Embryonic facial prominence (tissue), 1 donor: ENCODE measurements around the gene NR2E1.
A peak's percentile ranks its signal among the peaks of the same experiment; 100 is the strongest.

Experiments
- DNase-seq: peaks from one replicate; pipeline ENCODE4 v3.0.0-alpha.2; 2016; ENCODE audit errors: extremely low spot score

Gene NR2E1

DNA sequence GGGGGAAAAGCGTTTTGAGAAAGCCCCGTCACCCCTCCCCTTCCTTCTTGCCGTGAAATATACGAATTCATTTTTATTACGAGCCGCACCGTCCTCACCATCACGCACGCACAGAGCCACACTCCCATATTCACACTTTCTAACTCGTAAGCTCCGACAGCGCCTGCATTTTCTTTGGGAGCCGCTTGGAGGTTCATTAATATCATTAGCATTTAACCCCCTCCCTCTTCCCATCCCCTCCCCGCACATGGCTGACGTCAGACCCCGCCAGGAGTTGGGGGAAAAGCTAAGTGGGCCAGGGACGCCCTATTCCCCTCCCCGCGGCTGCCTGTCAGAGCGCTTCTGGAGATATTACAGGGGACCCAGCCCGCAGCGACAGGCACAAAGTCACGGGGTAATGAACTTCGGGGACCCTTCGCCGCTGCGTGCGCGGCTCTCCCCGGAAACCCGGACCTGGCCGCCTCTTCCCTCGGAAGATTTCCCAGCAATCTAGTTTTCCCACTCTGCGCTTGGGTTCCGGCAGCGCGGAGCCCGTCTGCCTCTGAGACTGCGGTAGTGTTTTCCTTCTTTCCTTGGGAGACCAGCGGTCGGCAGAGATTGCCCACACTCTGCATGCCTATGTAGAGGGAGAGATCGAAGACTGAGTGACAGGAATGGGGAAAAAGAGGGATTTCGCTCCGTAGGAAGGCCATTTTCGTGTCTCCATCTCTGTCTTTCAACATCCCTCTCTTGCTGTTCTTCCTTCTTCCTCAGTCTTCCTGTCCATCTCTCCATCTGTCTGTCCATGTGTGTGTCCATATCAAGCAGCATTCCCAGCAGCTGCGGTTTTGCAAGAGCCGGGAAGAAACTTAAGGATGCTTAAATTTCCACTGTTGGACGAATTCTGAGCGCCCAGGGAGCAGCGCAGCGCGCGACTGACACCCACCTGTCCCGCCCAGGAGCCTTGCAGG is at the start of gene NR2E1:
TSS of gene NR2E1 (plus strand) at position 309 of the 950 bp plus-strand sequence. CDS start 744 bp downstream, outside the sequence.
- DNase-seq, result no peak

DNA sequence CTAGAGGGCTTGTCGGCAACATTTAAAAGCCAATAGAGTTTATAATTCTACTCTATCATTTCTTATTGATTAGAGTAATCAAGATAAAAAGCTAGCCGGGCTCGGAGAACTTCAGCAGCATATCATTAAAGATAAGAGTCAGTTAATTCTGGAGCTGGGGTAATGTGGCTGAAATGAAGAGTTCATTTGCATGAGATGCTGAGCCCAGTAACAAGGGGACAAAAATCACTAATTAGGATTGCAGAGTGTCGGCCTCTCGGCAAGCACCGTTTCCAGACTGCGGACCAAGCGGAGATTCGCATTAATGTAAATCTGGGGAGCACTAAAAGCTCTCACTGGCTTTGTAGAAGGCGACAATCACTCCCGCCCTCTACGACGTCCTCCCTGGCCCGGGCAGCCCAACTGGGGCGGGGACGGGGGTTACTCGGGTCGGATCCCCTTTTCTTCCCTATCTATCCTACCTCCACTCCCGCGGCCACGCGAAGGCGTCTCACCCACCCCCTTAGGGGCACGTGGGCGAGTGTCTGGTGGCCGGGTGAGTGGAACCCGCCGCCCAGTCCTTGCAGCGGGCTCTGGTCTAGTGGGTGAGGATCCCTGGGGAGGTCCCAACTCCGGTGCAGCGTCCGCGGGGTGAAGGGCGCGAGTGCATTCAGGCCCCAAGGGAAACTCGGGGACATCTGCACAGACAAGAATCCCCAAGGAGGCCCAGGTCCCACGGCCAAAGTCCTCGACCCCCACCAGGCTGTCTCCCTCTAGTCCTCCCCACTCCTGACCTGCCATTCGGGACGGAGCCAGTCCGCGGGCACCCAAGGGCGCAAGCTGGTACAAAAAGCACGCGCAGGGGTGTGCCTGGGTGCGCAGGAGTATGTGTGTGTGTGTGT is 49.0 kb upstream of the NR2E1 start:
- DNase-seq, result no peak

DNA sequence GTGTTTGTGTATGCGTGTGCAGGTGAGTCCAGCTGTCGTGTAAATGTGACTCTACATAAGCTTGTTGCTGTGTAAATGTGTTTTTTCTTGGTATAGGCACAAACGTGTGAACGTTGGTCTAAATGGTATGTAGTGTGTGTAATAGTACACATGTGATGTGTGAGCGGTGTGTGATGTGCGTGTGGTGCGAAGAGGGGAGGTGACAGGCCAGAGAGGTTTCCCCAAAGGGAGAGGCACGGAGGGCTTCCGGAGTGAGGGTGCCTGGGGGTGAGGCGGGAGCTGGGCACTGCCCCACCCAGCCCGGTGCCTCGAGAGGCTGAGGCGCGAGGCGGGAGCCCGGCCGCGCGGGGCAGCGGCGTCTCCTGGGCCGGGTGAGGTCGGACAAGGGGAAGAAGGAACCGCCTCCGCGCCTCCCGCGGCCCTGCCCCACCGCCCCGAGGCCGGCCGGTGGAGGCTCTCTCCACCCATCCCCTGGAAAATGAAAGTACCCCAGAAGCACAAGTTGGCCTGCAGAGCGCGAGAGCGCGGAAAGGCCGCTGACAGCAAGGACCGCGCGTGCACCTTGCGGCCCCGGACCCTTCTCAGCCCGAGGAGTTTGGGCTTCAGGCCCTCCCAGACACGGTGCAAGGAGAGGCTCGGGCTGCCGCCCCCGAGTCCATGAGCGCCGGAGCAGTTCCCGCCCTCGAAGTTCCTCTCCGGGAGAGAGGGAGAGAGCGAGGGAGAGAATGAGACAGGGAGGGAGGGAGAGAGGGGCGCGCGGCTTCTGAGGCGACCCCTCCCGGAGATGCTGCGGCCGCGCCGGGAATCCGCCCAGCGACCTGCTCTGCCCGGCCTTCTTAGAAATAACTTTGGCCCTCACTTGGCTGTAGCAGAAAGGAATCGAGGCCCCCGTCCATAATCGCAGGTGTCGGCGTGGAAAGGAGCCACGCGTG is 48.1 kb upstream of the NR2E1 start:
- DNase-seq, result no peak

DNA sequence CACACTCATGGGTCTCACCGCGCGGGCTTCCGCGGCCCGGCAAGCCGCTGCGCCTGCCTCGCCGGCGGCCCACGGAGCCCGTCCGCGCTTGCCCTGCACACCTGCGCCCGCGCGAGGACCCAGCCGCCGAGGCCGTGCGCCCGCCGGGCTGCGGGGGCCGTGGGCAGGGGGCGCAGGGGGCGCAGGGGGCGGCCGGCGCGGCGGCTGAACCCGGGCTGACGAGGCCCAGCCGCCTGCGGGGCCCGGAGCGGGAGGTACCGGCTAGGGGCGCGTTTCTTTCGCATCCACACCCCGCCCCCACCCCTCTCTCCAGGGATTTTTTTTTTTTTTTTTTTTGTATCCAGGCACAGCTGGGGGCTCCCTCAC is 47.5 kb upstream of the NR2E1 start:
- no peak for DNase-seq

DNA sequence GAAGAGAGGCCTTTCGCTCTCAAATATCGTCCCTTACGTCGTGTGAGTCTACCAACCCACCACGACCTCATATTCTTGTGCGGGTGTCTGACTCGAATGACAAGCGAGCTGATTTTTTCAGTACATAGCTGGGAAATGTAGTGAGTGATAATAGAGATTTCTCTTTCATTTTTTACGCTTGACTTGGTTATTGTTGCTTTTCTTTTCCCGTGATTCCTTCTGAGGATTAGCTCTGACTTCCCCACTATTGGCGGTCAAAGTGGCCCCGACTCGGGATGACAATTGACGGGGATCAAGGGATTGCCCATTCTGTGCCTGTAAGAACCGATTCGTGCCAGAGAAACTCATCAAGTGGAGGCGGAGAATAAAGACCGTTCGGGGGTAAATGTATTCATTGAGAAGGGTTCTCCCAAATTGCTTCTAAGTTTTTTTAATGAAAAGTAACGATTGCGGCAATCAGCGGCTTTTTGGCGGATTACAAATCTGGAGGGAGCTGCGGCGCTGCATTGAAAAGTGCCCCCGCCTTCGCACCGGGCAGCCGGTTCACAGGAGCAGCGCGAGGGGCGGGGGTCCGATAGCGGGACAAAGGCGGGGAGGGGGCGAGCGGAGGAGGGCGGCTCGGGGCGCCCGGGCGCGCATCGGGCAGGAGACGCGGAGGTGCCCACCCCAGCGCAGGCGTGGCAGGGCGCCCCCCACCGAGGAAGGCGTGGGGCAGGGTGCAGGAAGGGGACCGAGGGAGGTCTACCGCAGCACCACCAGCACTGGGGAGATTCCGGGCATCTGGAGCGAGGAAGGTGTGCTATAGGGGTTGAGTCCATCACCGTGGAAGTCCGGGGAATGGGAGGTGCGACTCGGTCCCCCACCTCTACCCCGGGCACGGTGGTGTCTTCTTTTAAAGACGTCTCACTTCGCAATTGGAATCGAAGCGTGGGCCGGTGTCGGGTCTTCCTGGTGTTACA is 46.7 kb upstream of the NR2E1 start:
- DNase-seq, result no peak

DNA sequence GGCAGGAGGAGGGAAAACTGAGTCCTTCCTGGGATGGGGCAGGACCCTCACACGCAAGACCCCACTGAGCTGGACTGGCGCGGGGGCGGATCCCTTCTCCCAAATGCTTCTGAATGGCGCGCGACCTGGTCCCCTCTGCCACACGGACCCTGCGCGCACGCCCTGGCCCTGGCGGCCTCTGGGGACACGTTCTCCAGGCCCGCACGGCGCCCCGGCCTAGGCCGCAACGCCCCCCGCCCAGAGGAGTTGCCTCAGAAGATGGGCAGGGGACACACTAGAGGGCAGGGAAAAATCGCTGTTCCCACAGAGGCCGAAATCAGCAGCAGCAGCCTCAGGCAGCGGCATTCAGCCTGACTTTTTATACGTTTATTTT is 46.1 kb upstream of the NR2E1 start:
- DNase-seq, result no peak

DNA sequence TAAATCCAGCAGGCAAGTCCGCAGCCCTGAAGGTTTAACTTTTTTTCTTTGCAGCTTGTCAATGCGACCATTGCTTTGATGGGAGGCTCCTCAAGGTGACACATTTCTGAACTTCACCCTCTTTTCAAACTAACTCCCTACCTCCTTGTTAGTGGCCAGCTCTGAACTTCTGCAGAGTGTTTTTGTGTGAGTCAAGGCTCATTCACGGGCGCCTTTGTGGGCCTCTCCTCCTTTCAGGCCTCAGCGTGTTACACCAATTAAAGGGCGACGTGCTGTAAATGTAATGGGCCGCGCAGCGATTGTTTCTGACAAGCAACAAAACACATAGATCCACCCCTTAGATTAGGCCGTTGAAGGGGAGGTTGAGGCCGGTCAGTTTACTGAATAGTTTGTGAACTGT is 45.5 kb upstream of the NR2E1 start:
- DNase-seq, result no peak

DNA sequence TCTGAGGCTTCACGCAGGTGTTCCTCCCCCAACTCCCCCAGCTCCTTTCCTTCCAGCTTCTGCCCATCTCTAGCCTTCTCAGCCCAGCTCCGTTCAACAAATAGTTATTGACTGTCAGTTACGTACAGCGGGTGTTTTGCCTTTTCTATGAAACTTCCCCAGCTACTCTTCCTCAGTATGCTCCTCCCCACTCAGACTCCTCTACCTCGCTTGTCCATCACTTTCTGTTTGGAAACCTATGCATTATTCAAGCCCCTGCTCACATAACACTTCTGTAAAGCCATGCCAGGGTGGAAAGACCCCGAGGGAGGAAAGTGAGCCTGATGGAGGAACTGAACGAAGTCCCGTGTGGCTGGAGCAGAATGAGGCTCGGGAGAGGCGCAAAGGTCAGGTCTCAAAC is 44.2 kb upstream of the NR2E1 start:
- DNase-seq, result no peak

DNA sequence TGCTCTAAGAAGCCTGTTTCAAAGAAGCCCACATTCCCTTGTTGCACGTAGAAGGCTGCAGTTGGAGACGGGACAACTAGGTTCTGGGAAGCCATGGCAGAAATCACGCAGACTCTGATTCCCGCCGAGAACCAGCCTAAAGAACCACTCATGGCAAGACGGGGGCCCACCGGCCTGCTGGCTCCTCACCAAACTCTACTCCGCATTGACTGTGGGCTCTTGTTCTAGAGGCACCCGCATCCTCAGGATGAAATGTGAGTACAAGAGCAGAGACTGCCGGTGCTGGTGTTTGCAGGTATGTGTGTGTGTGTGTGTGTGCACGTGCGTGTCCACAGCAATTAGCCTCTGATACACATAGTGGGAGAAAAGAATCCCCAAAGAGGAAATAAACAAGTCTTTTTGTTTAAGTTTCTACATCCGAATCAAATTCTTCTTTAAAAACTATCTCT is 42.3 kb upstream of the NR2E1 start:
- no peak for DNase-seq

DNA sequence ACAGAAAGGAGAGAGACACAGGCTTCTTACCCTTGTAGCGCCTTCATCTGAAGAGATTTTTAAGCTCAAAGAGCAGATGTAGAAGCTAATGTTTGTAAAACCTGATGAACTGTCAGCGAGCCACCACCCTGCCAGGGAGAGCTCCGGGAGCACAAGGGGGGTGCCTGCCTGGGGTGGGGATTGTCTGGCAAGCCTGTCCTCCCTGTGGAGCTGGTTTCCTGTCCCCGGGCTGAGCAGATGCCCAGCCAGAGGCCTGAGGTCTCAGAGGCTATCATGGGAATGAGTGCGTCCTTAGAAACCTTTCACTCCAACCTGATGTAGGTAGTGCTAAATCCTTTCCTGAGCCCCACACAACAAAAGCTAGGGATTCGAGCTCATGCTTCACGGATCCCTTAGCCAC is 41.9 kb upstream of the NR2E1 start:
- no peak for DNase-seq

DNA sequence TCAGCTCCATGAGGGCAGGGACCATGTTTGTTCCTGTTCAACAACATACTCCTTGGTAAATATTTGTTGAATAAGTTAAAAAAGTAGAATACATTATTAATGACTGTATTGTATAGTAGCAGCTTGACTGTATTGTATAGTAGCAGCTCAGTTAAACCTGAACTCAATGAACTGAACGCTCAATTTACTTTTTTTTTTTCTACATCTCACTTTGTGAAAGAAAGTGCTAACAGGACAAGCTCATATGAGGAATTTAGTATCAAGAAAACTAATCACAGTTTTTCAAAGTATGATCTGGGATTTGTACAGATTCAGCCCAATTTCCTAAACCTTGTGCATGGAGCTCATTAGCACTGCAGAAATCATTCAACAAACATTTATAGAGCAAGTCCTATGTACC is 38.8 kb upstream of the NR2E1 start:
- no peak for DNase-seq

DNA sequence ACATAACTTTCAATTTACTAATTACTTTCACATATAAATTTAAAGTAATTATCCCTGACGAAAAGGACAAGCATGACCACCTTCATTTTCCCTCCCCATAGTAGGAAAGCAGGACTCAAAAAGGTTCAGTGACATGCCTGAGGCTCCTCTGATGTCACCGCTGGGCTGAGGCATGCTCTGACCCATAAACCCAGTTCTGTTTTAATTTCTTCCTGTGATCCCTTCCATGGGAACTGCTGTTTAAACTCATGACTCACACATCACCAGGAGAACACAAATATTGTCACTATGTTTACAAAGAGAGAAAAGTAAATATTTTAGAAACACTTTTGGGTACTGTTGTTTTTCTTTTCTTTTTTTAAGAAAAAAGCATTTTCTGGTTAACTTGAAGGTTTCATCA is 38.0 kb upstream of the NR2E1 start:
- DNase-seq, result no peak

DNA sequence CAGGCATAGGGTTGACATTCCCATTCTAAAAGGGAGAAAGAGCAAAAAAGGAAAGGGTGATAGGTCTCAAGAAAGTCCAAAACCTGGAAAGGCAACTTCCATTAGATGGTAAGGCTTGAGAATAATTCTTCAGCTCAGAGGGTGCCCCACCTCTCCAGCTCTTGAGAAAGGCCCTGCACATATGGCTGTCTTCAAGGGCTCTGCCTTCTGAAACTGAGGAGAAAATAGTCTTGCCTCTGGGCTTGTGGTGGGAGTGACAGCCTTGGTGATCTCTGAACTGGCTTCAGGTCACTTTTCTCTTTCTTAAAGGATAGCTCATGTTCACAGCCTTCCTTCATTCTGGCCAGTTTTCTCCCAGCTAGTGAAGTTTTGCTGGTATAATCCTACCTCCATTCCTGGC is 35.6 kb upstream of the NR2E1 start:
- no peak for DNase-seq

DNA sequence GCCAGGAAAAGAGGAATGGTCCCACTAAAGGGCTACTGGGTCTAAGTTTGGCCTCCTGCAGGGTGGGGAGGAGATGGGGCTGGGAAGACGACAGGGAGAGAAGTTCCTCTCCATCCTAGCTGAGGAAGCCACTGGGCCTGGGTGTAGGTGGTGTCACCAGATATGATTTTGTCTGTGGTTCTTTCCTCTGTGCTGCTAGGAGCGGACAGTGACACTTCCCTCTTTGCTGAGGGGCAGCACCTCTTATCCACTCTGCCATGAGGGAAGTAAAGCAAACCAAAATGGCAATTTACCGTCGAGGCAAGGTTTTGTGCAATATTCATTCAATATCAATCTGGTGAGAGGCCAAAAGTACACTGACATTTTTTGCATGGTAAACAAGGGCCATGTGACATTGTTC is 33.0 kb upstream of the NR2E1 start:
- DNase-seq, result no peak

DNA sequence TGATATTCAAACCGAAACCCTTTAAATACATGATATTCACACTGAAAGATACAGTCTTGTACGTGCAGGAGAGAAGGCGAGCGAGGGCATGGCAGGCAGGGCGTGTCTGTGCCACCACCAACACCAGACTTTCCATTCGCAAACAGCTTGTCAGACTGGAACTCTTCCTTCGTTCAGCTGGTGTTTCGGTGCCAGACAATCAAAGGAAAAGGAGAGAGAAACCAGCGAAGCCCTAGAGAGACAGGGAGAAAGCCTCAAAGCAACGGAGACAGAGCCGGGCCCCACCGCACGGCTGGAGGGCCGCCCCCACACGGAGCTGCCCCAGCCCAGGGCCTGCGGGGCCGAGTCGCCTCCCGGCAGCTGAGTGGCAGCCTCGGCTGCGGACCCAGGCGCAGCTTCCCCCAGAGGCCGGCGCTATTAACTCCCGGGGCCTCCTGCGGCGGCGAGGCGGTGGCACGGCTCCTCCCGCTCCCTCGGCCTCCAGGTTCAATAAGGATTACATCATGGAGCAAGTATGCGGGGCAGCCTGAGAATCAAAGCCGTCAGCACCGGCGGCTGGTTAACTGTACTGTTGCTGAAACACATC is 32.1 kb upstream of the NR2E1 start:
- DNase-seq, result peak; percentile 68

DNA sequence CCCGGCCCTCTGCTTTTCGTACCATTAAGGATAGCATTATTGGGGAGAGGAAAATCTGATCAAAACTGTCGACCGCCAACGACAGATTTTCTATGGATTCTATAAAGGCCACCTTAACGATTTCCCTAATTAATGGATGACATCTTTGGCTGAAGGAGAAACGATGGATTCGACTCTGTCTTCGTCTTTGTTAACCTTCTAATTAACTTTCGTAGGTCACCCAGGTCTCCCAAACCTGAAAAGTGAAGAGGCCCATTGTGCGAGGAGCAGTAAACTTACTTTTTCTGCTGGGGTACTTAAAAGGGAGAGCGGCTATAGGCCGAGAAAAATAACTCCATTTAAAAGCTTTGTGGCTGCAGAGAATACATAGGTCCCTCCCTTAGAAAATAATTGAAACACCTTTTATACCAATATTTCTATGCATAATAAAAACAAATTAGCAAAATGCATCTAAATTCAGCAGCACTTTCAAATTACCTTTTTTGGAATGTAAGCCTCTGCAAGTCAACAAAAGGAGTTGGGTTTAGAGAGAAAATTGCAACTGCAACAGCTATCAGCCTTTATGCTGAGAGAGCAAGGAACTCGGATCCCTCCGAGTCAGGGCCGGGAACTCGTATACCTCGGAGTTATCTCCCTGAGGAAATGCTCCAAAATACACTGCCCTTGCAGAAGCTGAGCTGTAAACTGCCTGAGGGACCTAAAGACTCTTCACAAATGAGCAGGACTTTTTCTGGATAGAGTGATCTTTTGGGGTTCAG is 31.4 kb upstream of the NR2E1 start:
- no peak for DNase-seq

DNA sequence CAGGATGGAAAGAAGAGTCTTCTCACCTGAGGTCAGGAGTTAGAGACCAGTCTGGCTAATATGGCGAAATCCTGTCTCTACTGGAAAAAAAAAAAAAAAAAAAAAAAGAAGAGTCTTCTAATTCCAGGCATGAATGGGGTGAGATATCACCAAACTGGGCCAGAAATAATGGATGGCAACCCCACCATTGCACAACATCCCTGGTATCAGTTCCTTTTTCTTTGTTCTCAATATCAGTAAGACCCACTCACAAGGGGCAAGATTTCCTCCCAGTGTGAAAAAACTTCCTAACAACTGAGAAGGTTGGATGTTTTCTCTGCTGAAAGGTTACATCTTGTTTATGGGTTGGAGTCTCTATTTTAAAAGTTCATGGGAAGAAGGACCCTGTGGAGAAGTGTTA is 23.6 kb upstream of the NR2E1 start:
- no peak for DNase-seq

DNA sequence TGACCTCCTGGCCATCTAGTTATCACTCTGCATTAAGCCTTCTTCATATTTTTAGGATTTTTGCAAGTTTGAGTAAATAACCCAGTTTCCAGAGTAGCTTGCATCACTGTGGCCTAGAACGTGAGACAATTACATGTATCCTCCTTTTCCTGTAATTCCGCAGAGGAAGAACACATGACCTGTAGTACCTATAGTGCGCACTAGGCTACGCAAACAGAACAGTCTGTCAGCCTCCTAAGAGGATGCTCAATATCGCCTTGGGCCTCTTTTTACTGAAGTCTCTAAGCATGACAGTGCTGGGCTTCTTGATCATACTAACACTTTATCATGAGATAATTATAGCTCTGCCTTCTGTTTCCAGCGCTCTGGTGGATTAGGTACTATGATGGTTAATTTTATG is 20.2 kb upstream of the NR2E1 start:
- no peak for DNase-seq

DNA sequence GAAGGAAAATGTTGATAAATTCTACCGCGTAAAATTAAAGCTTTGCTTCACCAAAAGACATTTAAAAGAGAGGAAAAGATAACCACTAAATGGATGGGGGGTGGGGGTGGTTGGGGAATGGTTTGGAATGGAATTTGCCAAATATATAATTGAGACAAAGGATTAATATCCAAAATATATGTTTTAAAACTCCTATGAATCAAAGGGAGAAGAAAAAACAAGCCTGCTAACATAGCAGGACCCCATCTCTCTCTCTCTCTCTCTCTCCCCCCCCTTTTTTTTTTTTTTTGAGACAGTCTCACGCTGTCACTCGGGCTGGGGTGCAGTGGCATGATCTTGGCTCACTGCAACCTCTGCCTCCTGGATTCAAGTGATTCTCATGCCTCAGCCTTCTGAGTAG is 13.4 kb upstream of the NR2E1 start:
- no peak for DNase-seq
